GM23338 (cell line): ENCODE results near the gene NFKB1.

Experiments used
- CREB1 ChIP-seq: fragments of 250-450 bp; sonication (Bioruptor Pico); IDR thresholded peaks from 2 replicates; pipeline ENCODE4 v1.5.0; 2020; ENCODE audit warnings: low read depth, mild to moderate bottlenecking, moderate library complexity
- POLR2AphosphoS5 ChIP-seq: IDR thresholded peaks from 2 replicates; pipeline ENCODE4 v1.6.1; 2016; ENCODE audit warnings: antibody characterized with exemption, low read depth
- TF ChIP-seq, protein P1 (sequence below), 2 experiments: fragments of 200-600 bp in 1 of 2; sonication (generic) in 1 of 2; conservative IDR thresholded peaks; 2 replicates each; pipeline versions ENCODE4 v1.5.1 to v1.6.1; 2016 to 2017; ENCODE audit warnings: antibody characterized with exemption in 2 of 2, low read depth in 2 of 2, mild to moderate bottlenecking in 2 of 2, moderate library complexity in 1 of 2
- TF ChIP-seq, protein P2 (sequence below): IDR thresholded peaks from one replicate; pipeline ENCODE4 v1.6.1; 2018; ENCODE audit warnings: antibody characterized with exemption; ENCODE audit not compliant: unreplicated experiment

DNA sequence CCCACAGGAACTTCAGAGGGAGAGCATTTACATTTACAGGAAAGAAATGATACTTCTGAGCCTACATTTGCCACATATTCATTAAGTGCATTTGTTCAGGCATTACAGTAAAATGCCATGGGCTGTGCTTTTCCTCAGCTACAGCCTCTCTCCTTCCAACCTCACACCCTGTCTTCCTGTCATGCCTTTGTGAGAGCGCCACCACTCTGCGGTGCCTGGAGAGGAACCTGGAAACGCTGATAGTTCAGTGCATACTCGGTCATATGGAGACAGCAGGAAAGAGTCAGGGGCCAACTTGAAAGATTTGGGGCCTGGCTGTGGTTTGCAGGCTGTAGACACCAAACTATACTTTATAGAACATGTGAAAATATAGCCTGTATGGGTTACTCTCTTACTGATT is 40.5 kb downstream of the NFKB1 start:
- TF ChIP-seq, protein P1, sequence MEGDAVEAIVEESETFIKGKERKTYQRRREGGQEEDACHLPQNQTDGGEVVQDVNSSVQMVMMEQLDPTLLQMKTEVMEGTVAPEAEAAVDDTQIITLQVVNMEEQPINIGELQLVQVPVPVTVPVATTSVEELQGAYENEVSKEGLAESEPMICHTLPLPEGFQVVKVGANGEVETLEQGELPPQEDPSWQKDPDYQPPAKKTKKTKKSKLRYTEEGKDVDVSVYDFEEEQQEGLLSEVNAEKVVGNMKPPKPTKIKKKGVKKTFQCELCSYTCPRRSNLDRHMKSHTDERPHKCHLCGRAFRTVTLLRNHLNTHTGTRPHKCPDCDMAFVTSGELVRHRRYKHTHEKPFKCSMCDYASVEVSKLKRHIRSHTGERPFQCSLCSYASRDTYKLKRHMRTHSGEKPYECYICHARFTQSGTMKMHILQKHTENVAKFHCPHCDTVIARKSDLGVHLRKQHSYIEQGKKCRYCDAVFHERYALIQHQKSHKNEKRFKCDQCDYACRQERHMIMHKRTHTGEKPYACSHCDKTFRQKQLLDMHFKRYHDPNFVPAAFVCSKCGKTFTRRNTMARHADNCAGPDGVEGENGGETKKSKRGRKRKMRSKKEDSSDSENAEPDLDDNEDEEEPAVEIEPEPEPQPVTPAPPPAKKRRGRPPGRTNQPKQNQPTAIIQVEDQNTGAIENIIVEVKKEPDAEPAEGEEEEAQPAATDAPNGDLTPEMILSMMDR (conservative IDR thresholded peaks at IDR 0.05; ENCODE audit: low read depth in 2 of 2) = peak; percentile 73 to 92
- TF ChIP-seq POLR2AphosphoS5 = no peak
- TF ChIP-seq, protein P2, sequence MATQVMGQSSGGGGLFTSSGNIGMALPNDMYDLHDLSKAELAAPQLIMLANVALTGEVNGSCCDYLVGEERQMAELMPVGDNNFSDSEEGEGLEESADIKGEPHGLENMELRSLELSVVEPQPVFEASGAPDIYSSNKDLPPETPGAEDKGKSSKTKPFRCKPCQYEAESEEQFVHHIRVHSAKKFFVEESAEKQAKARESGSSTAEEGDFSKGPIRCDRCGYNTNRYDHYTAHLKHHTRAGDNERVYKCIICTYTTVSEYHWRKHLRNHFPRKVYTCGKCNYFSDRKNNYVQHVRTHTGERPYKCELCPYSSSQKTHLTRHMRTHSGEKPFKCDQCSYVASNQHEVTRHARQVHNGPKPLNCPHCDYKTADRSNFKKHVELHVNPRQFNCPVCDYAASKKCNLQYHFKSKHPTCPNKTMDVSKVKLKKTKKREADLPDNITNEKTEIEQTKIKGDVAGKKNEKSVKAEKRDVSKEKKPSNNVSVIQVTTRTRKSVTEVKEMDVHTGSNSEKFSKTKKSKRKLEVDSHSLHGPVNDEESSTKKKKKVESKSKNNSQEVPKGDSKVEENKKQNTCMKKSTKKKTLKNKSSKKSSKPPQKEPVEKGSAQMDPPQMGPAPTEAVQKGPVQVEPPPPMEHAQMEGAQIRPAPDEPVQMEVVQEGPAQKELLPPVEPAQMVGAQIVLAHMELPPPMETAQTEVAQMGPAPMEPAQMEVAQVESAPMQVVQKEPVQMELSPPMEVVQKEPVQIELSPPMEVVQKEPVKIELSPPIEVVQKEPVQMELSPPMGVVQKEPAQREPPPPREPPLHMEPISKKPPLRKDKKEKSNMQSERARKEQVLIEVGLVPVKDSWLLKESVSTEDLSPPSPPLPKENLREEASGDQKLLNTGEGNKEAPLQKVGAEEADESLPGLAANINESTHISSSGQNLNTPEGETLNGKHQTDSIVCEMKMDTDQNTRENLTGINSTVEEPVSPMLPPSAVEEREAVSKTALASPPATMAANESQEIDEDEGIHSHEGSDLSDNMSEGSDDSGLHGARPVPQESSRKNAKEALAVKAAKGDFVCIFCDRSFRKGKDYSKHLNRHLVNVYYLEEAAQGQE = no peak
- TF ChIP-seq CREB1 = no peak
